Trophoblast cell (in vitro differentiated cells and primary cell): ENCODE data around the gene VAV1.

ENCODE experiments used
- DNase-seq, 2 donors: peaks; one replicate each; pipeline ENCODE4 v3.0.0-alpha.2; 2016
- H2AFZ ChIP-seq: 2 replicates; pipeline ENCODE4 v1.6.1; 2013; ENCODE audit warnings: low read length, moderate library complexity, mild to moderate bottlenecking; ENCODE audit not compliant: insufficient read depth, poor library complexity
- H2AK5ac ChIP-seq: 2 replicates; pipeline ENCODE4 v1.6.1; 2013; ENCODE audit warnings: mild to moderate bottlenecking, low read length
- H2BK120ac ChIP-seq: 2 replicates; pipeline ENCODE4 v1.6.1; 2013; ENCODE audit warnings: low read length, mild to moderate bottlenecking, moderate library complexity; ENCODE audit not compliant: insufficient read depth, poor library complexity
- H2BK12ac ChIP-seq: 2 replicates; pipeline ENCODE4 v1.6.1; 2013; ENCODE audit warnings: mild to moderate bottlenecking, low read length, moderate library complexity
- H2BK5ac ChIP-seq: 2 replicates; pipeline ENCODE4 v1.6.1; 2013; ENCODE audit warnings: low read length, low read depth, moderate library complexity, mild to moderate bottlenecking; ENCODE audit not compliant: poor library complexity
- H3K14ac ChIP-seq: 2 replicates; pipeline ENCODE4 v1.6.1; 2013; ENCODE audit warnings: mild to moderate bottlenecking, low read length
- H3K18ac ChIP-seq: 2 replicates; pipeline ENCODE4 v1.6.1; 2013; ENCODE audit warnings: mild to moderate bottlenecking, low read length
- H3K23ac ChIP-seq: 2 replicates; pipeline ENCODE4 v1.6.1; 2013; ENCODE audit warnings: low read length
- H3K27ac ChIP-seq: 2 replicates; pipeline ENCODE4 v1.5.1; 2013; ENCODE audit warnings: low read depth, mild to moderate bottlenecking, inconsistent platforms, low read length, moderate library complexity
- H3K27me3 ChIP-seq: 2 replicates; pipeline ENCODE4 v1.6.1; 2013; ENCODE audit warnings: inconsistent platforms, mild to moderate bottlenecking, low read length, moderate library complexity; ENCODE audit not compliant: insufficient read depth
- H3K36me3 ChIP-seq, 2 experiments: 1 replicate in 1 of 2; 2 replicates in 1 of 2; pipeline ENCODE4 v1.6.1; 2013; ENCODE audit warnings: low read length in 2 of 2, mild to moderate bottlenecking in 2 of 2, moderate library complexity in 1 of 2; ENCODE audit not compliant: insufficient read depth in 2 of 2, control insufficient read depth in 1 of 2
- H3K4ac ChIP-seq: 2 replicates; pipeline ENCODE4 v1.6.1; 2013; ENCODE audit warnings: low read depth, mild to moderate bottlenecking, low read length, moderate library complexity
- H3K4me1 ChIP-seq, 2 experiments: 1 replicate in 1 of 2; 2 replicates in 1 of 2; pipeline ENCODE4 v1.6.1; 2013; ENCODE audit warnings: low read length in 2 of 2, mild to moderate bottlenecking in 2 of 2, moderate library complexity in 1 of 2; ENCODE audit not compliant: insufficient read depth in 2 of 2, control insufficient read depth in 1 of 2
- H3K4me2 ChIP-seq: 2 replicates; pipeline ENCODE4 v1.6.1; 2013; ENCODE audit warnings: inconsistent platforms, mild to moderate bottlenecking, low read length, moderate library complexity
- H3K4me3 ChIP-seq: 2 replicates; pipeline ENCODE4 v1.5.1; 2013; ENCODE audit warnings: mild to moderate bottlenecking, low read depth, low read length, inconsistent platforms
- H3K79me1 ChIP-seq: one replicate; pipeline ENCODE4 v1.6.1; 2013; ENCODE audit warnings: low read length
- H3K79me2 ChIP-seq: 2 replicates; pipeline ENCODE4 v1.6.1; 2013; ENCODE audit warnings: low read length, mild to moderate bottlenecking; ENCODE audit not compliant: control insufficient read depth, insufficient read depth, poor library complexity
- H3K9ac ChIP-seq: 2 replicates; pipeline ENCODE4 v1.6.1; 2013; ENCODE audit warnings: mild to moderate bottlenecking, low read length
- H3K9me3 ChIP-seq: 2 replicates; pipeline ENCODE4 v1.6.1; 2013; ENCODE audit warnings: low read depth, mild to moderate bottlenecking, control low read depth, inconsistent platforms, low read length; ENCODE audit not compliant: insufficient read depth
- H4K12ac ChIP-seq: 2 replicates; pipeline ENCODE4 v1.6.1; 2013; ENCODE audit warnings: low read depth, mild to moderate bottlenecking, low read length, moderate library complexity
- H4K8ac ChIP-seq: 2 replicates; pipeline ENCODE4 v1.6.1; 2013; ENCODE audit warnings: low read depth, mild to moderate bottlenecking, low read length, moderate library complexity
- H4K91ac ChIP-seq: one replicate; pipeline ENCODE4 v1.6.1; 2013; ENCODE audit warnings: low read depth, mild to moderate bottlenecking, low read length, moderate library complexity
- WGBS: extraction: QIAGEN DNeasy Blood & Tissue Kit; methylation state at CpG from one replicate; pipeline ENCODE4 v1.1.7; 2013; ENCODE audit warnings: missing lambda C conversion rate; ENCODE audit not compliant: insufficient read length, insufficient coverage; ENCODE audit errors: extremely low coverage; 5-methylcytosine and 5-hydroxymethylcytosine counted together

The VAV1 gene

DNA sequence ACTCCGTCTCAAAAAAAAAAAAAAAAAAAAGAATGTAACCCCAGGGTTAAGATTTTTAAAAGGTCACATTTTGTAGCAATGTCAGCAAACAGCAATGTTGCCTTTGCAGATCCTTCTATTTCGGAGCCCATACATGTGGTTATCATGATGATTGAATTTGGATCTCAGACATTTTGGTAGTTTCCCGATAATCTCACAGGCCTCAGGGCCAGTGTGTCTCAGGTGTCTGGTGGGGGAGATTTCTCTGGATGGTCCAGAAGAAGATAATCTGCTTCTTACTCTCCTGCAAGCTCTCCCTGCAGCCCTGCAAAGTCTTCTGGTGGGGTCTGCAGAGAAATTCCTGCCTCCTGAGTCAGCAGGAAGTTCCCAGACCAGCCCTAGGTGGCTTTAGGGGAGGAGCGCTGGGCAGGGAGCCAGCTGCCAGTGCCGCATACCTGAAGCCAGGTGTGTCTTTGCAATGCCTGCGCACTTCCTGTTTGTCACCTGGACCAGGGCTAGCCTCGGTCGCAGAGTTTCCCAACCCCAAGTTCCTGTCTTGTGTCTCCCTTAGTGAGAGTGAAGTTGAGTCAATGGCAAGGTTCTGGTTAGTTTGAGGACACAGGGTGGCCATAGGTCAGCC is 6.7 kb upstream of the VAV1 start:
- Histone ChIP-seq H3K79me2 (peaks cover 6% of the 10 kb centered on the region), H2AK5ac (peak overlapping the region; percentile 53), H4K12ac (peak overlapping the region; percentile 28), H3K4me3 (peak overlapping the region; percentile 80), H3K27me3 (no peaks in the 10 kb centered on the region), H3K23ac (no peak overlapping the region), H3K18ac (peak overlapping the region; percentile 65), H3K27ac (peak overlapping the region; percentile 82), H3K14ac (peak overlapping the region; percentile 71), H3K9me3 (no peaks in the 10 kb centered on the region), H2BK5ac (peak overlapping the region; percentile 35), H3K4me1 (peaks cover 9 to 12% of the 10 kb centered on the region in 2 experiments), H3K4ac (peak overlapping the region; percentile 16), H4K8ac (peak overlapping the region; percentile 49), H3K36me3 (peaks cover 2 to 8% of the 10 kb centered on the region in 2 experiments), H2AFZ (no peak overlapping the region), H2BK12ac (no peak overlapping the region), H3K9ac (peak overlapping the region; percentile 5), H2BK120ac (peak overlapping the region; percentile 37), H4K91ac (peak overlapping the region; percentile 44), H3K79me1 (peaks cover 14% of the 10 kb centered on the region), H3K4me2 (peak overlapping the region; percentile 75)
- peak; percentile 98 for DNase-seq
- WGBS, result no CpG with 5 or more reads among the region's 8 CpGs

DNA sequence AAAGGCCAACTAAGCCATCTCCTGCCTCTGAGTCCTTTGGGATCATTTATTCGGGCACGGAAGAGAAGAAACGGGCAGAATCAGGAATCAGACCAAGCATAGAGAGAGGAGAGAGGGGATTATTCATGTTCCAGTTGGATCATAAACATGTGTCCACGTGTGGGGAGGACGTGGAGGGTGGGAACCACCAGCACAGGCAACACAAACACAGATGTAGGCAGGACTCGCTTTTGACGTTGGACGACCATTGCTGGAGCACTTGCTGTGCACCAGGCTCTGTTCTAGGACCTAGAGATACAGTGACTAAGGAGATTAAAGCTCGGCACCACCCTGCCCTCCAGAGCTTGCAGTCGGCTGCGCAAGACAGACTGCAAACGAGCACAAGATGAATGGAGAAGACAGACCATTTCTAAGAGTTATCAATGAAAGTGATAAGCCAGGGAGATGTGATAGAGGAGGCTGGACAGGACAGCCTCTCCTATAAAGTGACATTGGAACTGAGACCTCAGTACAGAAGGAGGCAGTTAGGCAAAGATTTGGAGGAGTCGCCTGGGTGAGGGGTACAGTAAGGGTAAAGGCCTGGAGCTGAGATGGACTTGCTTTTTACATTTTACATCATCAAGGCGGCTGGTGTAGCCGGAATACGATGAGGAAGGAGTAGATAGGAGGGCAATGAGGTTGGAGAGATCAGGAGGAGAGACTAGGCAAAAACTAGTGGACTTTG is 6.0 kb upstream of the VAV1 start:
- peak overlapping the region; percentile 44 for H4K91ac ChIP-seq
- peak overlapping the region; percentile 35 for H2BK5ac ChIP-seq
- H3K9me3 ChIP-seq, result no peaks in the 10 kb centered on the region
- peak overlapping the region; percentile 33 for H3K23ac ChIP-seq
- H3K9ac ChIP-seq, result peak overlapping the region; percentile 5
- H2BK12ac ChIP-seq, result peak overlapping the region; percentile 44
- H3K4me1 ChIP-seq, result peaks cover 9 to 12% of the 10 kb centered on the region in 2 experiments
- no peaks in the 10 kb centered on the region for H3K27me3 ChIP-seq
- peak; percentile 57 to 58 for DNase-seq
- H3K79me2 ChIP-seq, result peaks cover 6% of the 10 kb centered on the region
- H3K14ac ChIP-seq, result peak overlapping the region; percentile 71
- no CpG with 5 or more reads among the region's 16 CpGs for WGBS
- H3K4ac ChIP-seq, result peak overlapping the region; percentile 16
- peak overlapping the region; percentile 53 for H2AK5ac ChIP-seq
- peak overlapping the region; percentile 80 for H3K27ac ChIP-seq
- H2BK120ac ChIP-seq, result peak overlapping the region; percentile 37
- H4K8ac ChIP-seq, result peak overlapping the region; percentile 49
- H3K36me3 ChIP-seq, result peaks cover 2 to 4% of the 10 kb centered on the region in 2 experiments
- H4K12ac ChIP-seq, result peak overlapping the region; percentile 28
- H3K4me2 ChIP-seq, result peak overlapping the region; percentile 75
- peak overlapping the region; percentile 65 for H3K18ac ChIP-seq
- peaks cover 14% of the 10 kb centered on the region for H3K79me1 ChIP-seq
- peak overlapping the region; percentile 80 for H3K4me3 ChIP-seq
- peak overlapping the region; percentile 4 for H2AFZ ChIP-seq

DNA sequence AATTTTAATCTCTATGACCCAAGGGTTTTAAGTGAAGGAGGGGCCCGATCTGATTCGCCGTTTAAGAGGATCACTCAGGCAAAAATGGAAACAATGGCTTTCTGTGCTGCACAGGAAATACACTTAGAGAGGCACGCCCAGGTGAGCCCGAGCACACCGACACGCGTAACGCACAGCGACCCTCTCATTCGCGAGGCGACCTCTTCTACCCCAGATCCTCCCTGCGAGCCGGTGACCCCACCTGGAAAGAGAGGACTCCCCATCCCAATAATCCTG is 5.5 kb upstream of the VAV1 start:
- peak overlapping the region; percentile 65 for H2AFZ ChIP-seq
- peaks cover 14% of the 10 kb centered on the region for H3K79me1 ChIP-seq
- no peak overlapping the region for H2AK5ac ChIP-seq
- no peaks in the 10 kb centered on the region for H3K9me3 ChIP-seq
- H3K27ac ChIP-seq, result peak overlapping the region; percentile 57
- H4K12ac ChIP-seq, result no peak overlapping the region
- peak overlapping the region; percentile 80 for H3K4me3 ChIP-seq
- peak overlapping the region; percentile 48 for H2BK120ac ChIP-seq
- peaks cover 6% of the 10 kb centered on the region for H3K79me2 ChIP-seq
- H3K14ac ChIP-seq, result peak overlapping the region; percentile 16
- H3K18ac ChIP-seq, result peak overlapping the region; percentile 36
- H4K8ac ChIP-seq, result peak overlapping the region; percentile 61
- peaks cover 2 to 4% of the 10 kb centered on the region in 2 experiments for H3K36me3 ChIP-seq
- no peak overlapping the region for H2BK12ac ChIP-seq
- peak overlapping the region; percentile 75 for H3K4me2 ChIP-seq
- H2BK5ac ChIP-seq, result peak overlapping the region; percentile 35
- WGBS, result no CpG with 5 or more reads among the region's 15 CpGs
- DNase-seq, result peak; percentile 53 to 61
- peak overlapping the region; percentile 76 for H3K9ac ChIP-seq
- H3K4me1 ChIP-seq, result peaks cover 9 to 12% of the 10 kb centered on the region in 2 experiments
- H3K4ac ChIP-seq, result peak overlapping the region; percentile 18
- H4K91ac ChIP-seq, result peak overlapping the region; percentile 74
- H3K27me3 ChIP-seq, result no peaks in the 10 kb centered on the region
- no peak overlapping the region for H3K23ac ChIP-seq

DNA sequence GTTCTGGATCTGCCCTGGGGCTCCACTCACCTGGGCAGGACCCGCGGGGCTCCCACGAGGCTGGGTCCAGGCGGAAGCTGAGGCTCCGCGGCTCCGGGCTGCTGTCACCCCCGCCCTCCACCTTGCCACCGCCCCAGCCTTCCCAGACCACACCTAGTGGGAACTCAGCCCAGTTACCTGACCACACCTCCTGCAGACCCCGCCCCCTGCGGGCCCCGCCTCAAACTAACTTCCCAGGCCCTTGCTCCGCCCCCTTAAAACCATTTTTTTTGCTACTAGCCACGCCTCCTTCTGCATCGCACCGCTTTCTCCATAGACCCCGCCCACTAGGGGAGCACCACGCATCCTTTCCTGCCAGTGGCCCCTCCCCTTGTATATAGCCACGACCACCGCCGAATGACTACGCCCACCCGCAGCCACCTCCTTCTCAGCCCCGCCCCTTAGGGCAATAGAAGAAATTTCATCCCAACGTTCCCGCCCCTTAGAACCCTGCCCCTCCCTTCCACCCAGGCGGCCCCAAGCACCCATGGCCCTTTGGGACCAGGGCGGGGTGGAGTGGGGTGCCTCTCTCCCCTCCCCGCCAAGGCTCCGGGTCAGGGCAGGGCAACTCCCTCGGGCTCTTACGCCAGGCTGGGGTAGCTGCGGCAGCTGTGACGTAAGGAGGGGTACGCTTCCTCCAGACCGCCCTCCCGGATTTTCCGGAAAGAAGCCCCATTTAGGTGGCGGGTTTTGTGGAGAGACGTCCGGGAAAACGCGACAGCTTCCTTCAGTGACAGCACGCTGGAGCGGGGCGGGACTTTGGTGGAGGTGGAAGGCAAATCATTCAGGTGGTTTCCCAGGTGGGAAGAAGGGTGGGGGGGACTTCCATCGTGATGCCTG is 4.9 kb upstream of the VAV1 start, which contains the start of gene SH2D3A:
SH2D3A (minus strand) TSS at position 79 of the 879 bp plus-strand sequence. CDS start 3,687 bp downstream, outside the sequence.
- peak within 1 kb of the TSS; percentile 53 for H2AK5ac ChIP-seq
- peak within 1 kb of the TSS; percentile 76 for H3K9ac ChIP-seq
- H3K23ac ChIP-seq, result peak within 1 kb of the TSS; percentile 33
- peak within 1 kb of the TSS; percentile 63 for H4K12ac ChIP-seq
- peaks cover 14% of the 10 kb centered on the region for H3K79me1 ChIP-seq
- peak within 1 kb of the TSS; percentile 75 for H3K4me2 ChIP-seq
- H3K4ac ChIP-seq, result peak within 1 kb of the TSS; percentile 18
- H2BK120ac ChIP-seq, result peak within 1 kb of the TSS; percentile 48
- peaks cover 9 to 12% of the 10 kb centered on the region in 2 experiments for H3K4me1 ChIP-seq
- H3K27ac ChIP-seq, result peak within 1 kb of the TSS; percentile 80
- no peaks in the 10 kb centered on the region for H3K9me3 ChIP-seq
- peak within 1 kb of the TSS; percentile 80 for H3K4me3 ChIP-seq
- peak within 1 kb of the TSS; percentile 74 for H4K91ac ChIP-seq
- peak within 1 kb of the TSS; percentile 61 for H4K8ac ChIP-seq
- H3K79me2 ChIP-seq, result peaks cover 6% of the 10 kb centered on the region
- peaks cover 2 to 4% of the 10 kb centered on the region in 2 experiments for H3K36me3 ChIP-seq
- DNase-seq, result peak; percentile 95 to 100
- WGBS, result no CpG with 5 or more reads among the region's 47 CpGs
- peak within 1 kb of the TSS; percentile 65 for H3K18ac ChIP-seq
- H2AFZ ChIP-seq, result peak within 1 kb of the TSS; percentile 65
- H3K14ac ChIP-seq, result peak within 1 kb of the TSS; percentile 71
- H3K27me3 ChIP-seq, result no peaks in the 10 kb centered on the region
- H2BK5ac ChIP-seq, result peak within 1 kb of the TSS; percentile 35
- peak within 1 kb of the TSS; percentile 44 for H2BK12ac ChIP-seq
